HepG2 (cell line): ENCODE results near the gene TRPC1. TPM values are rescaled to one million over a fixed set of nuclear protein-coding genes. Genes with fewer than 3 reads are reported as not detected.

ENCODE experiments used
- ASH2L ChIP-seq: fragments of 300-600, 200-600 bp; sonication (generic); IDR thresholded peaks from 2 replicates; pipeline ENCODE4 v1.7.0; 2017; ENCODE audit warnings: low read depth, mild to moderate bottlenecking, moderate library complexity, mixed read lengths, low read length; ENCODE audit not compliant: insufficient read length
- CEBPB ChIP-seq: IDR thresholded peaks from 2 replicates; pipeline ENCODE4 v1.6.1; 2011; ENCODE audit warnings: low read depth, low read length, improper control_type of control experiment, borderline replicate concordance
- CREB1 ChIP-seq, 2 experiments: fragments of 450-650 bp in 1 of 2; IDR thresholded peaks; 2 replicates each; pipeline ENCODE4 v1.6.1; 2016 to 2017; ENCODE audit warnings: control low read depth in 1 of 2, mild to moderate bottlenecking in 1 of 2, missing compliant biosample characterization in 1 of 2, missing genetic modification characterization in 1 of 2
- ELF3 ChIP-seq: IDR thresholded peaks from 2 replicates; pipeline ENCODE4 v1.6.1; 2016; ENCODE audit warnings: missing genetic modification reagents, missing compliant biosample characterization
- ERF ChIP-seq: IDR thresholded peaks from 2 replicates; pipeline ENCODE4 v1.6.1; 2018; ENCODE audit warnings: missing biosample characterization, missing genetic modification reagents
- FOXK1 ChIP-seq: sonication (generic); formaldehyde crosslinking; IDR thresholded peaks from 2 replicates; pipeline ENCODE4 v1.4.0; 2020; ENCODE audit warnings: low read depth, missing genetic modification reagents, borderline replicate concordance
- HDAC1 ChIP-seq: sonication (generic); formaldehyde crosslinking; IDR thresholded peaks from 2 replicates; pipeline ENCODE4 v1.5.1; 2020; ENCODE audit warnings: mild to moderate bottlenecking, missing genetic modification reagents
- HNRNPLL ChIP-seq: fragments of 200-400 bp; formaldehyde crosslinking; IDR thresholded peaks from 2 replicates; pipeline ENCODE4 v1.6.1; 2017; ENCODE audit warnings: mild to moderate bottlenecking, low read depth, low read length; ENCODE audit not compliant: poor library complexity, severe bottlenecking
- MAFK ChIP-seq, 2 experiments: IDR thresholded peaks in 1 of 2; conservative IDR thresholded peaks in 1 of 2; 2 replicates each; pipeline ENCODE4 v1.6.1; 2011; ENCODE audit warnings: improper control_type of control experiment in 2 of 2, low read length in 2 of 2
- MIER3 ChIP-seq: IDR thresholded peaks from 2 replicates; pipeline ENCODE4 v1.6.1; 2016; ENCODE audit warnings: missing compliant biosample characterization, borderline replicate concordance
- NCOA2 ChIP-seq: sonication (generic); formaldehyde crosslinking; IDR thresholded peaks from 2 replicates; pipeline ENCODE4 v1.8.0; 2022; ENCODE audit warnings: inconsistent platforms
- RAD21 ChIP-seq: fragments of 450-650 bp; formaldehyde crosslinking; IDR thresholded peaks from 2 replicates; pipeline ENCODE4 v1.5.0; 2020; ENCODE audit warnings: mild to moderate bottlenecking
- SMAD3 ChIP-seq: sonication (generic); formaldehyde crosslinking; IDR thresholded peaks from 2 replicates; pipeline ENCODE4 v1.4.0; 2020; ENCODE audit warnings: missing genetic modification reagents
- SP140L ChIP-seq: sonication (generic); formaldehyde crosslinking; IDR thresholded peaks from 2 replicates; pipeline ENCODE4 v1.4.0; 2020; ENCODE audit warnings: missing genetic modification reagents, borderline replicate concordance
- SP5 ChIP-seq: IDR thresholded peaks from 2 replicates; pipeline ENCODE4 v1.6.1; 2016; ENCODE audit warnings: low read depth, borderline replicate concordance
- SUZ12 ChIP-seq: fragments of 150-350 bp; IDR thresholded peaks from 2 replicates; pipeline ENCODE4 v1.6.1; 2014; ENCODE audit warnings: low read depth, low read length
- TFAP4 ChIP-seq: sonication (generic); IDR thresholded peaks from 2 replicates; pipeline ENCODE4 v1.6.1; 2016; ENCODE audit warnings: low read depth, borderline replicate concordance
- ZBTB7B ChIP-seq: sonication (generic); formaldehyde crosslinking; IDR thresholded peaks from 2 replicates; pipeline ENCODE4 v1.4.0; 2020; ENCODE audit warnings: missing genetic modification reagents
- ZNF292 ChIP-seq: sonication (generic); formaldehyde crosslinking; IDR thresholded peaks from 2 replicates; pipeline ENCODE4 v1.8.1; 2022; ENCODE audit warnings: mild to moderate bottlenecking, low read depth, missing genetic modification reagents, borderline replicate concordance
- ZNF331 ChIP-seq: sonication (generic); formaldehyde crosslinking; IDR thresholded peaks from 2 replicates; pipeline ENCODE4 v1.4.0; 2020; ENCODE audit warnings: missing genetic modification reagents
- ZNF333 ChIP-seq: sonication (generic); formaldehyde crosslinking; IDR thresholded peaks from 2 replicates; pipeline ENCODE4 v1.4.0; 2020; ENCODE audit warnings: mild to moderate bottlenecking, missing genetic modification reagents, borderline replicate concordance
- ZNF383 ChIP-seq: sonication (generic); formaldehyde crosslinking; IDR thresholded peaks from 2 replicates; pipeline ENCODE4 v1.4.0; 2020; ENCODE audit warnings: missing genetic modification reagents, mild to moderate bottlenecking, borderline replicate concordance
- ZNF44 ChIP-seq: sonication (generic); formaldehyde crosslinking; IDR thresholded peaks from 2 replicates; pipeline ENCODE4 v1.5.1; 2020; ENCODE audit warnings: mild to moderate bottlenecking, missing genetic modification reagents
- ZNF552 ChIP-seq: sonication (generic); formaldehyde crosslinking; IDR thresholded peaks from 2 replicates; pipeline ENCODE4 v1.9.0; 2022; ENCODE audit warnings: missing genetic modification reagents, mild to moderate bottlenecking, borderline replicate concordance
- ZNF607 ChIP-seq: sonication (generic); formaldehyde crosslinking; IDR thresholded peaks from 2 replicates; pipeline ENCODE4 v1.5.1; 2020; ENCODE audit warnings: missing genetic modification reagents, mild to moderate bottlenecking, borderline replicate concordance
- ZNF703 ChIP-seq: sonication (generic); formaldehyde crosslinking; IDR thresholded peaks from 2 replicates; pipeline ENCODE4 v1.5.1; 2020; ENCODE audit warnings: missing genetic modification reagents, mild to moderate bottlenecking, moderate library complexity, borderline replicate concordance
- polyA plus RNA-seq, 8 experiments: library from polyadenylated mRNA; depleted of rRNA in 3 of 8; stranded (reverse) in 7 of 8; unstranded in 1 of 8; fragments of >200 nt; fragmentation: Illumina TruSeq in 4 of 8; extraction: Trizol in 4 of 8; gene quantifications; 2 replicates each; pipeline versions ENCODE4 v1.2.1 to v1.2.3, GENCODE V29; 2011 to 2016; ENCODE audit warnings: low read depth in 4 of 8, missing spikeins in 1 of 8, mixed read lengths in 1 of 8; ENCODE audit not compliant: insufficient read depth in 1 of 8
- total RNA-seq, 5 experiments: library from RNA; depleted of rRNA; stranded (reverse); fragments of >200 nt; fragmentation: Illumina TruSeq; extraction: Trizol; gene quantifications; 2 replicates each; pipeline ENCODE4 v1.2.3, GENCODE V29; 2016; ENCODE audit warnings: low read depth in 1 of 5
- TF ChIP-seq, protein P1 (sequence below): IDR thresholded peaks from 2 replicates; pipeline ENCODE4 v1.6.1; 2018; ENCODE audit warnings: missing genetic modification reagents

TRPC1 gene
- total and polyA plus RNA-seq, 2 of the 13 experiments (the other 11 are each of a cell fraction or from before 2014, with no cell fraction given): 10.8 to 13.1 TPM

GRCh38 chr3:142850395-142851023 is 126.7 kb downstream of the TRPC1 start (continued):
- peak; percentile 97 for TF ChIP-seq ZNF44 (CRISPR knock-in tag)
- TF ChIP-seq SUZ12: no peak
- 0 out of 2 replicates have a peak, but pooled peaks have one; percentile 68 for TF ChIP-seq SMAD3 (CRISPR knock-in tag)
- peak; percentile 91 to 94 for TF ChIP-seq MAFK (conservative IDR thresholded peaks at IDR 0.05 in 1 of 2, IDR thresholded peaks at IDR 0.05 in 1 of 2; ENCODE audit: low read length in 2 of 2)
- TF ChIP-seq ERF (CRISPR knock-in tag): 0 out of 2 replicates have a peak, but pooled peaks have one; percentile 37
- TF ChIP-seq ZNF333 (CRISPR knock-in tag): no peak
- TF ChIP-seq NCOA2: peak; percentile 57; the same call in 1 of the 2 replicates
- TF ChIP-seq TFAP4: peak; percentile 87
- TF ChIP-seq HDAC1 (CRISPR knock-in tag): peak; percentile 64; the same call in 1 of the 2 replicates
- TF ChIP-seq ZNF607 (CRISPR knock-in tag): 0 out of 2 replicates have a peak, but pooled peaks have one; percentile 28
- no peak for TF ChIP-seq CREB1 (IDR thresholded peaks at IDR 0.05)
- TF ChIP-seq CREB1 (CRISPR knock-in tag; IDR thresholded peaks at IDR 0.05): peak; percentile 57
- TF ChIP-seq CEBPB: peak; percentile 99
- TF ChIP-seq SP5 (CRISPR knock-in tag): peak; percentile 71; the same call in 1 of the 2 replicates
- TF ChIP-seq ELF3: 0 out of 2 replicates have a peak, but pooled peaks have one; percentile 46
- TF ChIP-seq ZBTB7B: peak; percentile 79
- TF ChIP-seq ZNF383: no peak
- peak; percentile 68; the same call in 1 of the 2 replicates for TF ChIP-seq ZNF331 (CRISPR knock-in tag)
- TF ChIP-seq SP140L (CRISPR knock-in tag): 0 out of 2 replicates have a peak, but pooled peaks have one; percentile 62
- TF ChIP-seq ZNF703: no peak
- peak; percentile 62; the same call in 1 of the 2 replicates for TF ChIP-seq ZNF292 (CRISPR knock-in tag)
- TF ChIP-seq HNRNPLL: no peak
- no peak for TF ChIP-seq ZNF552 (CRISPR knock-in tag)
- TF ChIP-seq ASH2L: no peak
- peak; percentile 20; the same call in 1 of the 2 replicates for TF ChIP-seq FOXK1 (CRISPR knock-in tag)
- TF ChIP-seq RAD21 (CRISPR knock-in tag): 0 out of 2 replicates have a peak, but pooled peaks have one; percentile 11
- TF ChIP-seq, protein P1, sequence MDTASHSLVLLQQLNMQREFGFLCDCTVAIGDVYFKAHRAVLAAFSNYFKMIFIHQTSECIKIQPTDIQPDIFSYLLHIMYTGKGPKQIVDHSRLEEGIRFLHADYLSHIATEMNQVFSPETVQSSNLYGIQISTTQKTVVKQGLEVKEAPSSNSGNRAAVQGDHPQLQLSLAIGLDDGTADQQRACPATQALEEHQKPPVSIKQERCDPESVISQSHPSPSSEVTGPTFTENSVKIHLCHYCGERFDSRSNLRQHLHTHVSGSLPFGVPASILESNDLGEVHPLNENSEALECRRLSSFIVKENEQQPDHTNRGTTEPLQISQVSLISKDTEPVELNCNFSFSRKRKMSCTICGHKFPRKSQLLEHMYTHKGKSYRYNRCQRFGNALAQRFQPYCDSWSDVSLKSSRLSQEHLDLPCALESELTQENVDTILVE: peak; percentile 76
- TF ChIP-seq MIER3 (CRISPR knock-in tag): no peak; the same call in 1 of the 2 replicates
